HG03103 (cell line): ENCODE measurements around the gene TNFRSF8.

Experiments used
- ATAC-seq: cut with Tn5 transposase; IDR thresholded peaks from one replicate; pipeline ENCODE4 v1.9.1; 2021; ENCODE audit warnings: low read depth; ENCODE audit not compliant: unreplicated experiment

Gene TNFRSF8

DNA sequence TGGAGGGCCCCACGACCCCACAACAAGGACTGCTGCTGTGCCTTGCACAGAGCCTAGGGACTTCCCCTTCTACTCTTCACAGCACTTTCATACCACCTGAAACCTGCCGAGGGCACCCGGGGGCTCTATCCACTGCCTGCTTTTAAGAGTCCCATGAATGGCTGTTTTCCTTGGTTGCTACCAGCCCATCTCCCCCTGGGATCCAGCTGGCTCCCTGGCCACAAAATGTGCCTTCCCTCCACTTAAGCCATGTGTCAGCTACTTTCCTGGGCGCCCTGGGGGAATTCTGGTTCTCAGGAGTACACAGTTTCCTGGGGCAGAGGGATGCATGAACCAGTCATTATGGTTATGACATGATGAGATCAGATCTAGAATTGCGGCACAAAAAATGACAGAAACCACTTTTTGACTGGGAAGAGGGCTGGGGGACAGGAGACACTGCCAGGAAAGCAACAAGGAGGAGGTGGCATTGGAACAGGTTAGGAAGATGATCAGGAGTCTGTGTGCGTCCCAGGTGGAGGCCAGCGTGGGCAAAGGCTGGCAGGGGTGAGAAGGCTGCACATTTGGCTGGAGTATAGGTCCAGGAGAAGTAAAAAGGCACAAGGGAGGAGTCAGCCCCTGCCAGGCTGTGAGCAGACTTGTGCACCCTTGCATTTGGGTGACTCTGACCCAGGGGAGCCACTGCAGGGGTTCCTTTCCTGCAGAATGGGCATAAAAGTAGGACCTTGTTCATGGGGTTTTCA is 3.2 kb upstream of the TNFRSF8 start:
- ATAC-seq: peak; percentile 42

DNA sequence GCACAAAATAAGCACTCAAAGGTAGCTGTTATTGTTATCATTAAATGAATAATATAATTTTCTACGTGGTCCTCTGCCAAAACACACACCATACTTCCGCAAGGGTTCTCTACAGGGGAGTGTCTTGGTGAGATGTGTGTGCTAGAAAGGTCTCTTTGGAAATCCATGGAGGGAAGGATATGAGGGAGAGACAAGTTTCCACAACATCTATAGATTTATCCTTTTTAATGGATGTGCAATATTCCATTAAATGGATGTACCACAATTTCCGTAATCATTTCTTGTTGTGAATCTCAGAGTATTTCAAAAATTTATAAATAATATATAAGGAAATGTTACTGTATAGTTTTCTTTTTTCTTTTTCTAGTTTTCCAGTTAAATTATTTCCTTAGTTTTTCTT is 2.6 kb upstream of the TNFRSF8 start:
- ATAC-seq: no peak

- ATAC-seq: no peak
These were observed 1.2 kb downstream of the TNFRSF8 start for GRCh38 chr1:12064073-12064969.

GRCh38 chr1:12065872-12066271 is 2.8 kb downstream of the TNFRSF8 start:
- ATAC-seq: no peak

- ATAC-seq: no peak
These were observed 5.1 kb downstream of the TNFRSF8 start for GRCh38 chr1:12067900-12068821.

- ATAC-seq: no peak
These were observed 6.6 kb downstream of the TNFRSF8 start for GRCh38 chr1:12069623-12070244.

GRCh38 chr1:12071892-12072291 is 8.8 kb downstream of the TNFRSF8 start:
- ATAC-seq: no peak

- ATAC-seq: no peak
These were observed 9.6 kb downstream of the TNFRSF8 start for GRCh38 chr1:12072741-12073140.

- no peak for ATAC-seq
These were observed 10.7 kb downstream of the TNFRSF8 start for GRCh38 chr1:12073796-12074195.

DNA sequence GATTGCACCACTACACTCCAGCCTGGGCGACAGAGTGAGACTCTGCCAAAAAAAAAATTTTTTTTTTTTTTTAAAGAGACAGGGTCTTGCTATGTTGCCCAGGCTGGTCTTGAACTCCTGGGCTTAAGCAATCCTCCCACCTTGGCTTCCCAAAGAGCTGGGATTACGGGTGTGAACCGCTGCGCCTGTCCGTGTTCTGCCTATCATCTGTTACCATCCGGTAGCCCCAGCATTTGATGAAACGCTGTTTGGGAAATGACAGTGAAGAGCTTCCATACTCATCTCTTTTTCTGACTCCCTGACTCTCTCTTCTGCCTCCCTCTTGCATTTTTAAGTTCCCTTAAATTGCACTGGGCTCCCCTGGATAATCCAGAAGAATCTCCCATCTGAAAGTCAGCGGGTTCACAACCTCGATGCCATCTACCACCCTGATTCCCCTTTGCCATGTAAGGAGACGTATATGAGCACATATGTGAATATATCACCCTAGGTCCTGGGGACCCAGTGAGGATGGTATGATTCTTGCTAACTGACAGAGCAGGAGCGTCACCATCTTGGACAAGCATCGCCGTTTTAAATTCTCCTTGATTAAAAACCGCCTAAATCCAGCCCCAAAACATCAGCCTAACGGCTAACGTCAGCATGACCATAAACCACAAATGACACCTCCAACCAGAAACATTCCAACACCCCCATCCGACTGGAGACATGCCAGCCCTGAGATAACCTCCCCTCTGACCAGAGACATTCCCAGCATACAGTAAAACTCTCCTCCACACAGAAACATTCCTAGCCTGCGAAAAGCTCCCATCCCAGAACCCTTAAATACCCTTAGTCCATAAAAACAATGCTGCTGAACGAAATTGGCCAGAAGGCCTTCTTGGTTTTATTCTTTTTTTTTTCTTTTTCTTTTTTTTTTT is 12.4 kb downstream of the TNFRSF8 start:
- no peak for ATAC-seq

GRCh38 chr1:12076425-12077005 is 13.4 kb downstream of the TNFRSF8 start:
- ATAC-seq: no peak

- ATAC-seq: no peak
These were observed 15.5 kb downstream of the TNFRSF8 start for GRCh38 chr1:12078575-12078937.

DNA sequence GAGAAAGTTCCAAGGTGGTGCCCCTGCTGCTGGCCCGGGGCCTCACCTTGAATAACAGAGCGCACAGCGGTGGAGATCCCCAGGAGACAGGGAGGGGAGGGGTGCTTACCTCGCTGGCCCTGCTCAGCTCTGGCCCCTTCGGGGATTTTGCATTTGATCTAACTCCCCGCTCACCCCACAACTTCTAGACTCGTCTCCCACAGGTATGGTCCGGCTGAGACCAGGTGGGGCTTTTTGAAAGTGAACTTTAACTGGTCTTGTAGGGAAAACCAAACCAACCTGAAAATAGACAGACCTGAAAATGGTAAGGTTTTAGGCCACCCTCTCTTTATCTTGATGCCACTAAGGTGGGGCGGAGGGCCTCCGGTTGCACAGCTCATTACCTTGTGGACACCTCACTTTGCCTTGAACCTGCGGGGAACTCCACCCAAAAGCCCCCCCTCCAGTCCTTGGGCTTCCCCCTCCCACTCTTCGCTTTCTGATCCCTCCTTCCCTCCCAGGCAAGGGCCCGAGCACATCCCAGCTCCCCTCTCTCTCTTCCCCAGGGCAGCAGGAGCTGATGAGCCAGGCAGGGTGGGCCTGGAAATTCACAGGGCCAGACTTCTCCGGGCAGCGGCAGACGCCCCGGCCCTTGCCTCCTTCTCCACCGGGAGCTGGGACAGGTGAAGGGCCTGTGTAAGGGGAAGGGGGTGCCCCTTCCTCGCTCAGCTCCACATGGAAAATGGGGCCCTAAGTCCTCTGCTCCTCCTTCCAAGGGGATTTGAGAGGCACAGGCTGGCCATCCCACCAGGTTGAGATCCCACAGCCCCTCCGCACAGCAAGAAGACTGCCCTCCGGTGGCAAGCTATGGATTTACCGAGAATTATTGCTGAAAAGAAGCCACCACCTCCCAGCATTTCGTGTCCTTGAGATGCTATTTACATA is 16.1 kb downstream of the TNFRSF8 start:
- ATAC-seq: no peak

DNA sequence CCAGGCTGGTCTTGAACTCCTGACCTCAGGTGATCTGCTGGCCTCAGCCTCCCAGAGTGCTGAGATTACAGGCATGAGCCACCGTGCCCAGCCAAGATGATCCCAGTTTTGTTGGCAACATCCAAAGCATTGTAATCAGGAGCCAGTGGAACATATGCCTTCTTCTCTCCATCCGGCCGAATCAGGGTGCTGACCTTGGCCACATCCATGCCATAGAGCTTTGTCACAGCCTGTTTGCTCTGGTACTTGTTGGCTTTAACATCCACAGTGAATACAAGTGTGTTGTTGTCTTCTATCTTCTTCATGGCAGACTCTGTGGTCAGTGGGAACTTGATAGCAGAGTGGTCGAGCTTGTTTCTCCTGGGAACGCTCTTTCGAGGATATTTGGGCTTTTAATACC is 17.1 kb downstream of the TNFRSF8 start:
- no peak for ATAC-seq

- no peak for ATAC-seq
These were observed 17.9 kb downstream of the TNFRSF8 start for GRCh38 chr1:12080773-12081556.

DNA sequence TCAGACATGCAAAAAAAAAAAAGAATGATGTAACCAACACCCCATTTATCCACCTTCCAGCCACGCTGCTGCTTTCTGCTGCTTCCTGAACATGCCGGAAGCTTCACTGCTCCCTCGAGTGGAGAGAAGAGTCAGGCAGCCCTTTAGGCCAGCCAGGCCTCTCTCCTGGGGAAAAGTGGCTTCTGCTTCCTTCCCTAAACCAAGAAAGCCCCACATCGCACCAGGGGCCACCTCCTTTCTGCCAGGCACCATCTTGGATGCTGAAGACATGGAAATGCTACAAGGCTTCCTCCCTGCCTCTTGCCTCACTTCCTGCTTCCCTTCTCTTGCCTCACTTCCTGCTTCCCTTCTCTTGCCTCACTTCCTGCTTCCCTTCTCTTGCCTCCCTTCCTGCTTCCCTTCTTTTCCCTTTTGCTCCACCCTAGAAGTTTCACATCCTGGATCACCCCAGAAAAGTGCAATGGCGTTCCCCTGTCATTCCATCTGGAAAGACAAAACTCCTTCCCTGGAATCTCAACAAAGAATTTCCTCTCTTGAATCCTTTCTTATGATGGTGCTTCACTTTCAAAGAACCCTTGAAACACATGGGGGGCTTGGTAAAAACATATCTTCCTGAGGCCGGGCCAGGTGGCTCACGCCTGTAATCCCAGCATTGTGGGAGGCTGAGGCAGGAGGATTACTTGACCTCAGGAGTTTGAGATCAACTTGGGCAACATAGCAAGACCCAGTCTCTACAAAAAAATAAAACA is 18.7 kb downstream of the TNFRSF8 start:
- no peak for ATAC-seq
